Stimulated activated CD4-positive, alpha-beta T cell treated with anti-CD3 and anti-CD28 coated beads, Interleukin-12 subunit alpha, Interleukin-12 subunit beta, amount 100 ng/mL, for 4 hours (primary cell): ENCODE data around the gene LRRC43.

Source experiments
- DNase-seq: peaks from one replicate; pipeline ENCODE4 v3.0.0-alpha.2; 2020

Gene LRRC43, protein sequence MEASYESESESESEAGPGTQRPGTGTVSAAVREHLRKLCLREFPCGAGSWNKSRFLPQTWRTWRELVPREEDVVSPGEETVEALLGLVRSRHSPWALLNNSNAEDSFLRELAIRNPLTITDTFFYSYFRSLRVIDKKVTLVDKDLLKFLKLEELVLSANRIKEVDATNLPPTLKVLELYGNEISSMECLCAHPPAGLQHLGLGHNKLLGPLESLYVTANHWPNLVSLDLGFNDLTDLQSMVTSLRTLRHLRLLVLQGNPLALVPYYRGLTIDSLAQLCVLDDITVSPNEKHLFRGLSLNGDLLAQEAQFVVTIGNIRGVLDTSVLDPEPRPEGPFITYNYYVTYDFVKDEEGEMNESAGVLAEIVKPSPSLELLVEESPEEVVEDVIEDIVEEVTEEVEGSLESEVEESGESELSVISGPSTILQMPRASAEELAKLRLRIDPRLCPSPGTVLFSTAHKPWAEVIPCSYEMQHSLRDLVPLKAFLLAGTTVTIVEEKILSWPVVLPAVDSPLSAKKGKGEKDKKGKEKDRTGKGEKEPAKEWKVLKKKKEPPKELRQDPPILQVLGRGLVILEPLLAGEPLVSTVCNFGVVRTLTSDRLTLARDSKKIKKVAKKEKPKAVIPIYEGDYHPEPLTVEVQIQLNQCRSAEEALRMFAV

DNA sequence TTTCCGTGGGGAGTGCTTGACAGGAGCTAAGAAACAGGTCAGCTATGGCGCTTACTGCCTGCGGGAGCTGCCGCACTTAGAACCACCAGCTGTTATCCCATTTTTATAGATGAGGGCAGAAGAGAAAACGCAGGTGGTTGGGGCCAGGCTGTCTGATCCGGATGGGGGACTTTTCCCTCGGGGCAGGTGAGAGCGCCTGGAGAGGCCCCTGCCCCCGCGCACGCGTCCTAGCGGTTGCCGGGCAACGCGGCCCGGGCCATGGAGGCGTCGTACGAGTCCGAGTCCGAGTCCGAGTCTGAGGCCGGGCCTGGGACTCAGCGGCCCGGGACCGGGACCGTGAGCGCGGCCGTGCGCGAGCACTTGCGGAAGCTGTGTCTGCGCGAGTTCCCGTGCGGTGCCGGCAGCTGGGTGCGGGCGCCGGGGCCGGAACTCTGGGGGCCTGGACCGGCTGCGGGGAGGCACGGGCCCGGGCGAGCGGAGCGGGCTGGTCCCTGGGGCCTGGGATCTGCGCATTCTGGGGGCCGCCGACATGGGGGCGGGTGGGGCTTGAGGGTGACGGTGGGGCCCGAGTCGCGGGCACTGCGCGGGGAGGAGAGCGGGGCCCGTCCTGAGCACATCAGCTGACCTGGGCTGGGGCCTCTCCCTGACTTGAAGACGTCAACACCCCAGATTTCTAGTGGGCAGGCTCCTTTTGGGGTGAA lies at the start of gene LRRC43:
LRRC43 (plus strand) TSS at position 237 of the 701 bp plus-strand sequence; CDS start at position 259, 22 bp downstream.
- no peak for DNase-seq

DNA sequence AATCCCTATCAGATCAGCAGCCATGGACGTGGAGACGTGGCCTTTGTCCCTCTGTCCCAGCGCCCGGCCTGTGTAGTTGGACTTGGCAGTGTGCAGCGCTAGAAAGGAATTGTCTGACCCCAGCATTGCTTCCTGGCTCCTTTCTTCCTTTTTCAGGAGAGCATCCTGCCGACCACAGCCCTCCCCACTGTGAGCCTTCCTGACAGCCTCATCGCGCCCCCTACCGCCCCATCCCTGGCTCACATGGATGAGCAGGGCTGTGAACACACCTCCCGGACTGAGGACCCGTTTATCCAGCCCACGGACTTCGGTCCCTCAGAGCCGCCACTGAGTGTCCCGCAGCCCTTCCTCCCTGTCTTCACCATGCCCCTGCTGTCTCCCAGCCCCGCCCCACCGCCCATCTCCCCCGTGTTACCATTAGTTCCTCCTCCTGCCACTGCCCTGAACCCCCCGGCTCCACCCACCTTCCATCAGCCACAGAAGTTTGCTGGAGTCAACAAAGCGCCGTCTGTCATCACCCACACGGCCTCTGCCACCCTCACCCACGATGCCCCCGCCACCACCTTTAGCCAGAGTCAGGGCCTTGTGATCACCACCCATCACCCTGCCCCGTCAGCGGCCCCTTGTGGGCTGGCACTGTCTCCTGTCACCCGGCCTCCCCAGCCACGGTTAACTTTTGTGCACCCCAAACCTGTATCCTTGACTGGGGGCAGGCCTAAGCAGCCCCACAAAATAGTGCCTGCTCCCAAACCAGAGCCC lies 49.6 kb upstream of the LRRC43 start:
- DNase-seq = no peak

GRCh38 chr12:122135437-122136031 lies 47.4 kb upstream of the LRRC43 start:
- DNase-seq = no peak

- DNase-seq = no peak
Observed at GRCh38 chr12:122137229-122137628, 45.7 kb upstream of the LRRC43 start.

- DNase-seq = no peak
Observed at GRCh38 chr12:122137681-122138080, 45.2 kb upstream of the LRRC43 start.

DNA sequence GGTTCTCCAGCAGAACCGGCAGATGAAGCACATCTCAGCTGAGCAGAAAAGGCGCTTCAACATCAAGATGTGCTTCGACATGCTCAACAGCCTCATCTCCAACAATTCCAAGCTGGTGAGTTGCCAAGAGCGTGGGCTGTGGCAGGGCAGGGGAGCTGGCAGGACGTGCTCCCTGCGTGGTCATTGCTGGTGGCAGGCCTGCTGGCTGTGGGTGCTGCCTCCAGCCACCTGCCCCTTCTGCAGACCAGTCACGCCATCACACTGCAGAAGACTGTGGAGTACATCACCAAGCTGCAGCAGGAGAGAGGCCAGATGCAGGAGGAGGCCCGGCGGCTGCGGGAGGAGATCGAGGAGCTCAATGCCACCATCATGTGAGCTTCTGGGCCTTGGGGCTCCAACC lies 44.7 kb upstream of the LRRC43 start:
- DNase-seq = no peak

- no peak for DNase-seq
Observed at GRCh38 chr12:122138616-122139015, 44.3 kb upstream of the LRRC43 start.

DNA sequence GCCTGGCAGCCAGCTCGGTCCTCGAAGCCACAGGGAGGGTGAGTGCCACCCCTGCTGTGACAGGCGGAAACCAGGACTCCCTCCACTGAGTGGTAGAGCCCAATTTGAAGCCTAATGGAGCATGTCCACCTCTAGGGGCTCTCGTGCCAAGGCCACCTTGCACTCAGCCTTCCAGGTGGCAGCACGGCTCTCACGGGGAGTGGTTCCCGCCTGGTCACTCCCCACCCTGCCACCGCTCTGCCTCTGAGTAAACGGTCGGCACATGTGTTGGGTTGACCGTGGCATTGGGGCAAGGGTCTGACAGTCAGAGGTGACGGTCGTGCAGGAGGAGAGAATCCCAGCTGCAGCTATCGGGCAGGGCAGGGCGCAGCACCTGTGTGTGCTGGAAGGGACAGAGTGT lies 43.7 kb upstream of the LRRC43 start:
- no peak for DNase-seq

DNA sequence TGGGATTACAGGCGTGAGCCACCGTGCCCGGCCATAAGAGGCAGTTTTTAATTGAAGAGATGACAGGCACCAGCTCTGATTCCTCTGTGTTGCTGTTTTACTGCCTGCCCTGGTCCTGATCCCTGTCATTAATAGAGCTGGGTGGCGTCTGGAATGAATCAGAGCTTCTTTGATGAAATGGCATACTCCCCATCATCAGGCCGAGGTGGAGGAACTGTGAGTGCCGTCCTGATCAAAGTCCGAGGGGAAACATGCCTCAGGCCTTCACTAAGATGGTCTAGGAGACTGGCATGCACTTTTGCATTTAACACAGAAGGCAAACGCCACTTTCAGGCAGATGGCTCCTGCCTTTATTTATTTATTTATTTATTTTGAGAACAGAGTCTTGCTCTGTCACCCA lies 43.0 kb upstream of the LRRC43 start:
- DNase-seq = no peak

DNA sequence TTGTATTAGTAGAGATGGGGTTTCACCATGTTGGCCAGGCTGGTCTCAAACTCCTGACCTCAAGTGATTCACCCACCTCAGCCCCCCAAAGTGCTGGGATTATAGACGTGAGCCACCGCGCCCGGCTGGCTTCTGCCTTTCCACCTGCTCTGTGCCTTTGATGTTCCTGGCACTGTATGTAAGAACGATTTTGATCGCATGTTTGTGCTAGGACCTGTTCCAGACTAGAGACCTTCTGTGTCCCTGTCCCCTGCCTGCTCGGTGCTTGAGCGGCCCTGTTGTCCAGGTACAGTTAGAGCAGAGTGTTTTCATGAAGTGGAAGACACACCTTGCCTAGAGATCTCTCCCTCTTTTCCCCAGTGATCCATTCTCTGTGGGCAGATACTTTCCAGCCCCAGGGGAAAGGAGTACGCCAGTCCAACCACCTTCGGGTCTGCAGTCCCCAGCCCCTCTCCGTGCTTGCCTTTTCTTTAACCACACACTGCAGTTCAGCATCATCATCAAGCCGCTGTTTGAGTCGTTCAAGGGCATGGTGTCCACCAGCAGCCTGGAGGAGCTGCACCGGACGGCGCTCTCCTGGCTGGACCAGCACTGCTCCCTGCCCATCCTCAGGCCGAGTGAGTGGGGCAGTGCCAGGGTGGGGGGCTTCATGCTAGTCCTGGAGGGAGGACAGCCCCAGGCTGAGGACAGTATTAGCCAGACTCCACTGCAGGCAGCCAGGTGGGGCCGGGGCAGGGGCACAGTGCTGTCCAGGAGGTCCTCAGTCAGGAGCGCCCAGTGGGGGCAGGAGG lies 42.3 kb upstream of the LRRC43 start:
- DNase-seq = no peak

- no peak for DNase-seq
Observed at GRCh38 chr12:122141911-122142725, 40.8 kb upstream of the LRRC43 start.

GRCh38 chr12:122142857-122143256 lies 40.1 kb upstream of the LRRC43 start:
- no peak for DNase-seq

DNA sequence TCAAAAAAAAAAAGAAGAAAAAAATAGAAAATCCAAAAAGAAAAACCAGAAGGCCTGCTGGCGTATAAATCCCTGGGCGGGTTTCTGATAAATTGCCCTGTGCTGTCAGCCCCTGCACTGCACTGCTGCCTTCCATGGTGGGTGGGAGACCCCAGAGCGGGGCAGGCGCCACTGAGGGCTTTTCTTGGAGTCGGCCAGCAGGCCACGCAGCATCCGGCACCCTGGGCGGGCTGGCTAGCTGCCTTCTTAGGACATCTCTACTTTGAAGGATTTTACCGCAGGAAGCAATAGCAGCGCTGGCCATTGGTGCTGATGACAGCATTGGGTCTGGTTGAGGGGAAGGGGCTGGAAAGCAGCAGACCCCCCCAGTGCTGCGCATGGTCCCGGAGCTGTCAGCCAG lies 38.0 kb upstream of the LRRC43 start:
- DNase-seq = no peak

DNA sequence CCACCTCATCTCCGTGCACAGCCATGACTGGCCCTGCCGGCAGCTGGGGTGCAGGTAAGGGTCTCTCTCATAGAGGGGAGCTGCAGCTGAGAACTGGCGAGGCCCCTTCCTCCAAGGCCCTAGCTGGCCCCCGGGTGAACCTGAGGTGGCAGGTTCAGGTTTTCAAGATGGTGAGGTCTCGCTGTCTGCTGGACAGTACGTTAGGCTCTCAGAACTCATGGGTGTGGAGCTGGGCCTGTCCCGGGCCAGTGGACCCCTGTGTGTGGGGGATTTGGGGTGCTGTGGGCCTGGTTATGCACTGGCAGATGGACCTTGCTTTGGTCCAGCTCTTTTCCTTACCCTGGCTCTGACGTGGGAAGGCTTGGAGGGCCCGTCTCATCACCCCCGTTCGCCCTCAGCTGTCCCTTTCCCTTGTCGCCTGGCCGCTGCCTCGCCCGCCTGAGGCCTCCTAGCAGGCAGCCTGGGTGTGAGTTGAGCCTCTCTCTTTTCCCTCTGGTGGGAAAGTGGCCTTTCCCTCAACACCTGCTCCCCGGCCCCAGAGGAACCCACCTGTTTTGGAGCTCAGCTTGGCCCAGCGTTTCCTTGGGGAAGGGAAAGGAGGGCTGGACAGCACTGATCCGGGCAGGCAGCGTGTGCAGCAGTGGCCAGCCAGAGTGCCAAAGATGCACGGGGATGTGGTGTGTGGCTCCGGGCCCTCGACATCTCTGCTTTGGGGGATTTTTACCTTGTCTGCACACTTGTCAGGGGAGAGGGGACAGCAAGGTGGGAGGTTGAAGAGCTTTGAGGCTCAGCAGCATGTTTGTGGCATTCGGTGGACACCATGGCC lies 37.2 kb upstream of the LRRC43 start:
- DNase-seq = no peak

DNA sequence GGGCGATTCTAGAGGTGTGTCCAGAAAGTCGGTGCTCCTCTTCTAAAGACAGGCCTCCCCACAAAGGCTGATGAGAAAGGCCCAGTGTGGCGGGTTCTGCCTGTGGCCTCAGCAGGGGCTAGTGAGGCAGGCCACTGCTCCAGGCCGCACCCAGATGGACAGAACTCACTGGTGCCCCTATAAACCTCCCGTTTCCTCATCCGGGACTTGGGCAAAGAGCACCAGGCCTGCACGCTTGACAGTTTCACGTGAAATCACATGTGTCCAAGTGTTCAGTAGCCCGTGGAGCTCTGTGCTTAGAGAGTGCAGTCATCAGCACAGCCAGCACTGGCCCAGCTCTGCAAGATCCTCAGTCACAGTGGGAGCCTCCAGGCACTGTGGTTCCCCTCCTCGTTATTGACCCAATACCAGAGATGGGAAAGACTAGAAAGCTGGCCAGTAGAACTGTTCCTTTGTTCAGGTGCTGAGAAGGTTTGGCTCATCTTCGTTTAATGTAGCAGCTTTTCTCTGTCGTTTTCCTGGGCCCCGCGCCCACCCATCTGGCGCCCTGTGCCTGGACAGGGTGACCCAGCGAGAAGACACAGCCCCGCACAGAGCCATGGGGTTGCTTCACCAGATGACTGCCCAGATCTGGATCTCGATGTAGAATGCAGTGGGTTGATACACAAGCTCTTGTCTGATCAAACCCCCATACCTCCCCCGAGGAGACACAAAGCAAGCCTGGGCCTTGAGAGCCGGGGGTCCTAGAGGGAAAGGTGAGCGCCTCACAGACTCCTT lies 35.2 kb upstream of the LRRC43 start:
- no peak for DNase-seq

GRCh38 chr12:122148657-122149056 lies 34.3 kb upstream of the LRRC43 start:
- no peak for DNase-seq

DNA sequence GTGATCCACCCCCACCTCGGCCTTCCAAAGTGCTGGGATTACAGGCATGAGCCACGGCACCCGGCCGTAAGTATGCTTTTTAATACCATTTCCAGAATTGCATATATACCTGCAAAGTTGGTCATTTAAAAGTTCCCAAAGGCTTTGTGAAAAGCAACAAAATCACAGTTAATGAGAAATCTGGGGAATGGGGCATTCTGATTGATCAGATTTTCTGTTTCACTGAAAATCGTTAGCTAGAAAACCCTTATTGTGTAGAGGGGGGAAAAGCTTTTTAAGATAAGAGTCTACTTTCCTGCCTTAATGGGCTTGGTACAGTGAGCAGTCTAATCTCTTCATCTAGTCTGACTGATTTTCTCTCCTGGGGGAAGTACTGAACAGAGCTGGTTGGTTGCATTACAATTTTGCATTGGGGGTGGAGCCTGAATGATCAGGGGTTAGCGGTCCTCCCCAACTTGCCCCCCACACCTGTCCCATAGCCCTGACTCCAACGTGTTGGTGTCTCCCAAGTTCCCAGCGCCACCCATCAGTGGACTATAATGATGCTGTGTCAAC lies 32.7 kb upstream of the LRRC43 start:
- DNase-seq = no peak

- DNase-seq = no peak
Observed at GRCh38 chr12:122152754-122153153, 30.2 kb upstream of the LRRC43 start.

DNA sequence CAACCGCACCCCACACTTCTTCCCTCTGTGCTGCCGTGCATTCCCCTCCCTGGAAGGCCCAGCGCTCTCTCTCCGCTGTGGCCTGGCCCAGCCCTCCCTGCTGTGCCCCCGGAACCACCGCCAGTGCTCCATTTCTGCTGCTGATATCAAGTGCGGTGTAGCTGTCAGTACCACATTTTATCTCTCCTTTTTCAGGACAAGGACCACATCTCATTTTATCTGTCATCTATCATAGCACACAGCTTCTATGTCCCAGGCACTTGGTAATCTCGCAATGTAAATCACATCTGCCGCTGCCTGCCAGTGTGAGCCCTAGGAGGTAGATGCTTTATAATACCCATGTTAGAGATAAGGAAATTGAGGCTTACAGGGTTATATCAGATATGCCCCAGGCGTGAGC lies 27.2 kb upstream of the LRRC43 start:
- no peak for DNase-seq
